PC-9 (cell line): Measurements from ENCODE around the gene RBM12. TPM values are rescaled to one million over a fixed set of nuclear protein-coding genes. Genes with fewer than 3 reads are reported as not detected.

Source experiments
- BruUV-seq: library from RNA; stranded (reverse); fragments of 400-500 nt; replicated peaks from 2 replicates; lab custom pipeline; 2021; lab: Mats Ljungman, UMichigan
- CTCF ChIA-PET: fragments of 300-600 bp; sonication (Branson Sonifier 250); formaldehyde crosslinking; loops from one replicate; lab custom pipeline; 2022; ENCODE audit warnings: antibody characterized with exemption; lab: Charles Lee
- POLR2A ChIA-PET: fragments of 300-600 bp; sonication (Branson Sonifier 250); formaldehyde crosslinking; loops from one replicate; lab custom pipeline; 2022; ENCODE audit warnings: antibody characterized with exemption; ENCODE audit not compliant: unreplicated experiment; lab: Charles Lee
- DNase-seq, 2 experiments: peaks; one replicate each; pipeline versions ENCODE4 v3.0.0 to v3.0.0-alpha.2; 2015 to 2022; ENCODE audit warnings: mixed read lengths in 1 of 2
- H2AFZ ChIP-seq: fragments of 200-600 bp; sonication (generic); 2 replicates; pipeline ENCODE4 v1.8.1; 2017; ENCODE audit warnings: antibody characterized with exemption
- H3F3A ChIP-seq: fragments of 200-600 bp; sonication (generic); 2 replicates; pipeline ENCODE4 v1.8.1; 2017; ENCODE audit warnings: antibody characterized with exemption, mild to moderate bottlenecking, low read depth; ENCODE audit not compliant: insufficient read depth
- H3K27ac ChIP-seq: fragments of 200-600 bp; sonication (generic); 2 replicates; pipeline ENCODE4 v1.6.1; 2016; ENCODE audit warnings: mixed run types
- H3K27me3 ChIP-seq: fragments of 200-600 bp; sonication (generic); 2 replicates; pipeline ENCODE4 v1.6.1; 2016; ENCODE audit warnings: low read depth, mixed run types; ENCODE audit not compliant: insufficient read depth
- H3K36me3 ChIP-seq: fragments of 200-600 bp; sonication (generic); 2 replicates; pipeline ENCODE4 v1.6.1; 2016; ENCODE audit warnings: low read depth, mixed run types
- H3K4me1 ChIP-seq: fragments of 200-600 bp; sonication (generic); replicated peaks from 2 replicates; pipeline ENCODE4 v1.6.1; 2016; ENCODE audit warnings: mixed run types; ENCODE audit not compliant: insufficient read depth
- H3K4me2 ChIP-seq: fragments of 200-600 bp; sonication (generic); 2 replicates; pipeline ENCODE4 v1.6.1; 2017; ENCODE audit warnings: mixed run types
- H3K4me3 ChIP-seq: fragments of 200-600 bp; sonication (generic); 2 replicates; pipeline ENCODE4 v1.6.1; 2016; ENCODE audit warnings: mixed run types
- H3K79me2 ChIP-seq: fragments of 200-600 bp; sonication (generic); 2 replicates; pipeline ENCODE4 v1.6.1; 2017; ENCODE audit warnings: low read depth, mixed run types
- H3K9me2 ChIP-seq: fragments of 200-600 bp; sonication (generic); 2 replicates; pipeline ENCODE4 v1.8.1; 2017; ENCODE audit warnings: mild to moderate bottlenecking; ENCODE audit not compliant: insufficient read depth
- H3K9me3 ChIP-seq: fragments of 200-600 bp; sonication (generic); 2 replicates; pipeline ENCODE4 v1.8.1; 2016; ENCODE audit warnings: low read depth; ENCODE audit not compliant: insufficient read depth
- H4K20me1 ChIP-seq: fragments of 200-600 bp; sonication (generic); 2 replicates; pipeline ENCODE4 v1.8.1; 2017; ENCODE audit not compliant: insufficient read depth
- EZH2 ChIP-seq: fragments of 200-600 bp; sonication (generic); IDR thresholded peaks from 2 replicates; pipeline ENCODE4 v1.8.0; 2017; ENCODE audit warnings: antibody characterized with exemption, low read depth
- intact Hi-C: fragments of 100-400 bp; cut with micrococcal nuclease; formaldehyde crosslinking; loops from one replicate; pipeline ENCODE4 v1.10.0; 2022; ENCODE audit not compliant: unreplicated experiment
- total RNA-seq: library from RNA; stranded (reverse); gene quantifications from 2 replicates; pipeline ENCODE4 v1.2.3, GENCODE V29; 2021
- TF ChIP-seq, protein P1 (sequence below): fragments of 200-600 bp; sonication (generic); conservative IDR thresholded peaks from 2 replicates; pipeline ENCODE4 v1.6.1; 2017; ENCODE audit warnings: mixed run types, antibody characterized with exemption, mild to moderate bottlenecking, moderate library complexity

RBM12 gene
- total RNA-seq, 1 experiment from 2014 or later: 81.2 TPM

DNA sequence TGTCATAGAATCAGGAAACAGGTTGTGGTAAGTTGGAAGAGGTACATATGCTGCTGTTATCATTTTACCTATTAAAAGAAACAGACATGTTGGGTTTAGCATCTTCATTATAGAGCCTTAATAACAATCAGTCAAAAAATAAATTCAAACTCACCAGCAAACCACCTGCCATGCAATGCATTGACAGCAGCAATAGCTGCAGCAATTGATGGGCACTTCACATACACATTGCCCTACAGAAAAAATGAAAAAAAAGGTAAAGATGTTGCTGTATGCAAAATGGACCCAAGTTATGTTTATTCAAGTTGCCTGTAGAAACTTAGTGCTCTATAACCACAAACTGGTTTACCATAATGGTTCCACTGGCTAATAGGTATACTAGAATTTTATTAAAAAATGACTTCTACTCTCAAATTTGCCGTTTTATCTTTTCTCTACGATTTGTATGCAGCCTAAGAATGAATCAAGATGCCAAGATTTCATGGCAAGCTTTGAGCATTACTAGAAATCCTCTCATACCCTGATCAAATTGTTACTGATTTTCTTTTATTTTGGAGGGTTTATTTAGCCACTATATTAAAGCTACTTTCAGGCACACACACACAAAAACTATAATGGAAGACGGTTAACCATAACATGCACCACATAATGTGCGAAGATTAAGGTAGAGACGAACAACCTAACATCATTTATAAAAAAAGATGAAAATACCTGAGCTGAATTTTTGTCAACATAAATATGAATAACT, 40.0 kb upstream of the RBM12 start:
- H3K36me3 ChIP-seq: peaks cover 62% of the 10 kb centered on the region
- no TSS peak for BruUV-seq
- no peak overlapping the region for H3K4me3 ChIP-seq
- peaks cover 13% of the 10 kb centered on the region; the same call in 1 of the 2 replicates for H3K4me1 ChIP-seq
- no peak overlapping the region for H3K27ac ChIP-seq
- H3K79me2 ChIP-seq: peaks cover 51% of the 10 kb centered on the region
- TF ChIP-seq, protein P1, sequence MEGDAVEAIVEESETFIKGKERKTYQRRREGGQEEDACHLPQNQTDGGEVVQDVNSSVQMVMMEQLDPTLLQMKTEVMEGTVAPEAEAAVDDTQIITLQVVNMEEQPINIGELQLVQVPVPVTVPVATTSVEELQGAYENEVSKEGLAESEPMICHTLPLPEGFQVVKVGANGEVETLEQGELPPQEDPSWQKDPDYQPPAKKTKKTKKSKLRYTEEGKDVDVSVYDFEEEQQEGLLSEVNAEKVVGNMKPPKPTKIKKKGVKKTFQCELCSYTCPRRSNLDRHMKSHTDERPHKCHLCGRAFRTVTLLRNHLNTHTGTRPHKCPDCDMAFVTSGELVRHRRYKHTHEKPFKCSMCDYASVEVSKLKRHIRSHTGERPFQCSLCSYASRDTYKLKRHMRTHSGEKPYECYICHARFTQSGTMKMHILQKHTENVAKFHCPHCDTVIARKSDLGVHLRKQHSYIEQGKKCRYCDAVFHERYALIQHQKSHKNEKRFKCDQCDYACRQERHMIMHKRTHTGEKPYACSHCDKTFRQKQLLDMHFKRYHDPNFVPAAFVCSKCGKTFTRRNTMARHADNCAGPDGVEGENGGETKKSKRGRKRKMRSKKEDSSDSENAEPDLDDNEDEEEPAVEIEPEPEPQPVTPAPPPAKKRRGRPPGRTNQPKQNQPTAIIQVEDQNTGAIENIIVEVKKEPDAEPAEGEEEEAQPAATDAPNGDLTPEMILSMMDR: no peak
- no peak for TF ChIP-seq EZH2
- peaks cover 92% of the 10 kb centered on the region for H4K20me1 ChIP-seq
- H2AFZ ChIP-seq: no peak overlapping the region
- H3K4me2 ChIP-seq: no peak overlapping the region
- H3F3A ChIP-seq: peaks cover 100% of the 10 kb centered on the region
- no peaks in the 10 kb centered on the region for H3K27me3 ChIP-seq
- no peak for DNase-seq
- POLR2A ChIA-PET: no interaction called here
- H3K9me3 ChIP-seq: no peaks in the 10 kb centered on the region
- no peaks in the 10 kb centered on the region for H3K9me2 ChIP-seq
- CTCF ChIA-PET: interaction anchor here (0.6 kb wide), 1 partner anchor 1584 kb away, joined by 16 read pairs; no protein-coding TSS in a partner anchor
- intact Hi-C loops: loop anchor here (5.0 kb wide), 1 partner anchor 192 kb away; no protein-coding TSS in a partner anchor

DNA sequence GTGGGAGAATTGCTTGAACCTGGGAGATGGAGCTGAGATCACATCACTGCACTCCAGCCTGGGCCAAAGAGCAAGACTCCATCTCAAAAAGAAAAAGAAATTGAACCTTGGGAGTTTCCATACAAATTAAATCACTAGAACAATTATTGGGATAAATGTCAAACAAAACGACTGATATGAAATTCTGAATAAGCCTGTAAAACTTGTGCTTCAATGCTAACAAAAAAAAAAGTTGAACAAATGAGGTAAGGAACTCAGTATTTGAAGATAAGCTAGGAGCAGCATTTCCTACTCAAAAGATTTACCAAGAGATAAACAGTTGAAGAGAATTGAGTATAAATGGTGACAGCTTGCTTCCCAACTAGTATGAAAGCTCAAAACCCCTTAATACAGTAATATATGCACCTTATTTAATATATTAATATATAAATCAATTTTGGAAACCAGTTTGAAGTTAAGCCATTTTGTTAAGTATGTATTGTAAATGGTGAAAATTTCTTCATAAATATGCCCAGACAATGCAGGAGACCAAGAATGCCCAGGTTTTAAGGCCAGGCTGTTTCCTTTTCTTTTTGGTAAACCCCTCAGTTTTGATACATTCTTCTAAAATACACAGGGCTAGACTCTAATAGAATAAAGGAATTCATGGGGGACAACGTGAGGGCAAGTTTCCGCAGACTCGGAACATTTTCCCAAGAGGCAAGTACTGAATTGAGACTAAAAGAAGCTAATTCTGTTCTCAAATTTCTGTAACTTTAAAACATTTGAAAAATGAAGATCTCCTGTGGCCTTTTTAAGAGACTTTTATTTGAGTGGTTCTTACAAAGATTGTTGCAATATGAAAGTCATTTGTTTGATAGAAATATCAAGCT, 38.4 kb upstream of the RBM12 start:
- intact Hi-C loops: loop anchor here (5.0 kb wide), 1 partner anchor 191 kb away; no protein-coding TSS in a partner anchor
- Histone ChIP-seq H3K27ac (0 out of 2 replicates have a peak overlapping the region, but pooled peaks have one; percentile 36), H4K20me1 (peaks cover 75% of the 10 kb centered on the region), H3K4me3 (no peak overlapping the region), H2AFZ (no peak overlapping the region), H3F3A (peaks cover 87% of the 10 kb centered on the region), H3K9me2 (no peaks in the 10 kb centered on the region), H3K4me1 (peaks cover 19% of the 10 kb centered on the region), H3K79me2 (peaks cover 48% of the 10 kb centered on the region), H3K27me3 (no peaks in the 10 kb centered on the region), H3K4me2 (no peak overlapping the region), H3K9me3 (no peaks in the 10 kb centered on the region), H3K36me3 (peaks cover 46% of the 10 kb centered on the region)
- no TSS peak for BruUV-seq
- ChIA-PET CTCF (interaction anchor here (0.6 kb wide), 1 partner anchor 39 kb away, joined by 4 read pairs; no protein-coding TSS in a partner anchor), POLR2A (interaction anchor here (0.5 kb wide), 1 partner anchor 314 kb away, joined by 3 read pairs; no protein-coding TSS in a partner anchor)
- no peak for DNase-seq
- no peak for TF ChIP-seq EZH2
- TF ChIP-seq, protein P1: no peak
